Adrenal gland (tissue), 12 donors: ENCODE results near the gene SPART. TPM values are rescaled to one million over a fixed set of nuclear protein-coding genes. Genes with fewer than 3 reads are reported as not detected.

Source experiments
- DNase-seq, 7 donors: peaks; one replicate each; pipeline ENCODE4 v3.0.0-alpha.2; 2019 to 2020
- H3K27ac ChIP-seq, 5 donors: fragments of 200-600 bp; sonication (generic) in 4 of 5; 1 replicate in 3 of 5; 2 replicates in 2 of 5; pipeline versions ENCODE4 v1.5.1 to v1.8.0; 2016 to 2020; ENCODE audit warnings: mild to moderate bottlenecking in 1 of 5
- H3K27me3 ChIP-seq: fragments of 200-600 bp; 2 replicates; pipeline ENCODE4 v1.8.0; 2021
- H3K36me3 ChIP-seq, 2 donors: fragments of 200-600 bp; replicated peaks in 1 of 2; 1 replicate in 1 of 2; 2 replicates in 1 of 2; pipeline versions ENCODE4 v1.5.1 to v1.8.0; 2018 to 2022
- H3K4me1 ChIP-seq, 2 donors: fragments of 200-600 bp; replicated peaks in 1 of 2; 1 replicate in 1 of 2; 2 replicates in 1 of 2; pipeline versions ENCODE4 v1.5.1 to v1.8.0; 2018 to 2021
- H3K4me3 ChIP-seq, 4 donors: fragments of 200-600 bp; sonication (generic) in 3 of 4; one replicate each; pipeline ENCODE4 v1.5.1; 2016 to 2018
- H3K9me3 ChIP-seq, 3 donors: fragments of 200-600 bp; sonication (generic) in 1 of 3; replicated peaks in 1 of 3; 1 replicate in 2 of 3; 2 replicates in 1 of 3; pipeline versions ENCODE4 v1.5.1 to v1.8.0; 2016 to 2021
- CTCF ChIP-seq, 6 experiments: fragments of 450-650 bp in 4 of 6; fragments of 200-600 bp in 2 of 6; sonication (generic) in 1 of 6; IDR thresholded peaks; 1 replicate in 5 of 6; 2 replicates in 1 of 6; pipeline versions ENCODE4 v1.5.1 to v1.8.0; 2016 to 2021; ENCODE audit warnings: antibody characterized with exemption in 6 of 6, mild to moderate bottlenecking in 2 of 6, moderate library complexity in 1 of 6
- POLR2A ChIP-seq, 2 donors: fragments of 450-650 bp; IDR thresholded peaks; one replicate each; pipeline ENCODE4 v1.6.1; 2017; ENCODE audit warnings: antibody characterized with exemption in 2 of 2, mild to moderate bottlenecking in 2 of 2, moderate library complexity in 1 of 2
- WGBS, 4 donors: extraction: QIAGEN DNeasy Blood & Tissue Kit in 2 of 4; methylation state at CpG; one replicate each; pipeline versions ENCODE4 v1.1.5 to v1.1.7; 2013 to 2017; 5-methylcytosine and 5-hydroxymethylcytosine counted together
- intact Hi-C, 2 donors: fragments of 100-400 bp; cut with DNase I; formaldehyde crosslinking; loops; one replicate each; pipeline versions ENCODE4 v1.14.1 to v1.15.0; 2022 to 2023
- polyA plus RNA-seq, 3 donors: library from polyadenylated mRNA; stranded (reverse); fragments of 200-250 nt in 2 of 3; fragments of 350-450 nt in 1 of 3; fragmentation: Illumina TruSeq in 1 of 3; extraction: RNeasy Lipid Tissue Mini Kit (QIAGEN cat#74804) in 1 of 3; gene quantifications; one replicate each; pipeline ENCODE4 v1.2.3, GENCODE V29; 2013 to 2014
- total RNA-seq, 9 donors: library from RNA; depleted of rRNA in 4 of 9; stranded (reverse); fragments of >200 nt in 4 of 9; fragments of 120-200 nt in 1 of 9; fragmentation: NEBNext Ultra II Directional in 1 of 9; extraction: Animal tissue kit (Norgen Biotek cat#: 25700) in 1 of 9; gene quantifications; one replicate each; pipeline versions ENCODE4 v1.1.0 to v1.2.4, GENCODE V29; 2013 to 2023
- donor health status: healthy with polysubstance abuse.
- donor health status: Bipolar disorder and iron deficiency.
- donor health status: DM: yes; HTN: yes; CAD: no.
- donor health status: DM: no; HTN: no; CAD: no.
- donor health status: DM: no; HTN: no; CAD: no.
- donor health status: DM: yes; HTN: yes; CAD: no.

SPART gene
- total and polyA plus RNA-seq, 12 donors: 29.2 to 314 (median 92.0) TPM

GRCh38 chr13:36362914-36363313 is 16.7 kb upstream of the SPART start:
- Histone ChIP-seq H3K9me3 (no peaks in the 10 kb centered on the region), H3K27me3 (no peaks in the 10 kb centered on the region), H3K4me1 (no peaks in the 10 kb centered on the region), H3K4me3 (no peak overlapping the region), H3K27ac (peak overlapping the region in 2 of 5 donors; percentile 9 to 27), H3K36me3 (no peaks in the 10 kb centered on the region)
- DNase-seq: no peak
- TF ChIP-seq CTCF (IDR thresholded peaks at IDR 0.05) (no peak), POLR2A (IDR thresholded peaks at IDR 0.05) (no peak)
- intact Hi-C loops: no loop called here
- WGBS, 4 donors: 62 to 70% (median 65%) methylated on average over 3 of the region's 3 CpGs

- no peaks in the 10 kb centered on the region for H3K27me3 ChIP-seq
- DNase-seq: no peak
- TF ChIP-seq POLR2A (IDR thresholded peaks at IDR 0.05) (no peak), CTCF (IDR thresholded peaks at IDR 0.05) (no peak)
- H3K9me3 ChIP-seq: no peaks in the 10 kb centered on the region
- H3K4me3 ChIP-seq: no peak overlapping the region
- WGBS, 4 donors: 63 to 71% (median 67%) methylated on average over 2 of the region's 2 CpGs
- no peaks in the 10 kb centered on the region for H3K4me1 ChIP-seq
- no peaks in the 10 kb centered on the region for H3K36me3 ChIP-seq
- H3K27ac ChIP-seq: peak overlapping the region in 1 of 5 donors; percentile 30
- intact Hi-C loops: no loop called here
These were observed 16.1 kb upstream of the SPART start for GRCh38 chr13:36362251-36362650.

GRCh38 chr13:36360903-36361302 is 14.7 kb upstream of the SPART start:
- no peak for DNase-seq
- intact Hi-C loops: no loop called here
- WGBS, 4 donors: 77 to 87% (median 79%) methylated on average over 1 of the region's 1 CpG
- no peak overlapping the region for H3K27ac ChIP-seq
- no peaks in the 10 kb centered on the region for H3K36me3 ChIP-seq
- H3K4me1 ChIP-seq: no peaks in the 10 kb centered on the region
- no peaks in the 10 kb centered on the region for H3K27me3 ChIP-seq
- H3K4me3 ChIP-seq: no peak overlapping the region
- TF ChIP-seq POLR2A (IDR thresholded peaks at IDR 0.05): no peak
- TF ChIP-seq CTCF (IDR thresholded peaks at IDR 0.05): no peak
- no peaks in the 10 kb centered on the region for H3K9me3 ChIP-seq

GRCh38 chr13:36359301-36359950 is 13.2 kb upstream of the SPART start:
- Histone ChIP-seq H3K36me3 (no peaks in the 10 kb centered on the region), H3K4me1 (no peaks in the 10 kb centered on the region), H3K4me3 (no peak overlapping the region), H3K27ac (peak overlapping the region in 1 of 5 donors; percentile 61), H3K27me3 (no peaks in the 10 kb centered on the region), H3K9me3 (no peaks in the 10 kb centered on the region)
- TF ChIP-seq CTCF (IDR thresholded peaks at IDR 0.05) (no peak), POLR2A (IDR thresholded peaks at IDR 0.05) (no peak)
- WGBS, 4 donors: 50 to 73% (median 66%) methylated on average over 1 of the region's 1 CpG
- DNase-seq: peak; percentile 29 to 67 (median 38)
- intact Hi-C loops: no loop called here
